IMR-90 (cell line): ENCODE measurements around the gene GLMN. TPM values are rescaled to one million over a fixed set of nuclear protein-coding genes. Genes with fewer than 3 reads are reported as not detected.

ENCODE experiments used
- ATAC-seq: fragments of 200-7000 bp; cut with Tn5 transposase; 2 replicates; pipeline ENCODE4 v1.9.1; 2020; ENCODE audit warnings: low read depth, mild to moderate bottlenecking, moderate library complexity
- BruUV-seq: library from RNA; stranded (reverse); fragments of 400-500 nt; replicated peaks from 2 replicates; lab custom pipeline; 2021; lab: Mats Ljungman, UMichigan
- CTCF ChIA-PET: fragments of 300-600 bp; formaldehyde crosslinking; extraction: SDS; loops from one replicate; lab custom pipeline; 2021; ENCODE audit warnings: antibody characterized with exemption; lab: Yijun Ruan, JAX
- POLR2A ChIA-PET: fragments of 300-600 bp; sonication (Branson Sonifier 250); formaldehyde crosslinking; loops from one replicate; lab custom pipeline; 2022; ENCODE audit warnings: antibody characterized with exemption; ENCODE audit not compliant: unreplicated experiment; lab: Charles Lee
- DNase-seq: peaks from one replicate; pipeline ENCODE4 v3.0.0; 2013
- H2AFZ ChIP-seq: replicated peaks from 2 replicates; pipeline ENCODE3; 2013; ENCODE audit warnings: low read length, mild to moderate bottlenecking; ENCODE audit not compliant: poor library complexity
- H2AK5ac ChIP-seq: 2 replicates; pipeline ENCODE4 v1.6.1; 2013; ENCODE audit warnings: low read depth, low read length, inconsistent platforms
- H2AK9ac ChIP-seq: replicated peaks from 2 replicates; pipeline ENCODE3; 2013; ENCODE audit warnings: mild to moderate bottlenecking, low read depth, low read length, moderate library complexity; ENCODE audit not compliant: poor library complexity
- H2BK120ac ChIP-seq: 2 replicates; pipeline ENCODE4 v1.6.1; 2013; ENCODE audit warnings: low read depth, low read length, inconsistent platforms
- H2BK15ac ChIP-seq: 3 replicates; pipeline ENCODE4 v1.6.1; 2013; ENCODE audit warnings: low read depth, low read length, inconsistent platforms
- H2BK20ac ChIP-seq: 2 replicates; pipeline ENCODE4 v1.6.1; 2013; ENCODE audit warnings: low read depth, mild to moderate bottlenecking, inconsistent platforms, low read length, moderate library complexity
- H2BK5ac ChIP-seq: 2 replicates; pipeline ENCODE4 v1.6.1; 2013; ENCODE audit warnings: mild to moderate bottlenecking, low read depth, low read length, inconsistent platforms; ENCODE audit not compliant: poor library complexity, severe bottlenecking
- H3K14ac ChIP-seq: replicated peaks from 2 replicates; pipeline ENCODE4 v1.6.1; 2013; ENCODE audit warnings: low read depth, low read length, inconsistent platforms
- H3K18ac ChIP-seq: 2 replicates; pipeline ENCODE4 v1.6.1; 2013; ENCODE audit warnings: low read depth, low read length, control low read depth
- H3K23ac ChIP-seq: 2 replicates; pipeline ENCODE4 v1.6.1; 2013; ENCODE audit warnings: low read depth, low read length, inconsistent platforms
- H3K27ac ChIP-seq: 2 replicates; pipeline ENCODE4 v1.5.1; 2013; ENCODE audit warnings: mild to moderate bottlenecking, control low read depth, low read length; ENCODE audit not compliant: insufficient read depth
- H3K27me3 ChIP-seq: 2 replicates; pipeline ENCODE4 v1.6.1; 2013; ENCODE audit warnings: low read length; ENCODE audit not compliant: control insufficient read depth, insufficient read depth
- H3K36me3 ChIP-seq: 2 replicates; pipeline ENCODE4 v1.6.1; 2013; ENCODE audit warnings: low read length, mixed read lengths; ENCODE audit not compliant: control insufficient read depth, insufficient read depth
- H3K4ac ChIP-seq: 2 replicates; pipeline ENCODE4 v1.6.1; 2013; ENCODE audit warnings: low read depth, low read length, inconsistent platforms
- H3K4me1 ChIP-seq: 2 replicates; pipeline ENCODE4 v1.6.1; 2013; ENCODE audit warnings: low read length, mixed read lengths; ENCODE audit not compliant: control insufficient read depth, insufficient read depth
- H3K4me2 ChIP-seq: 2 replicates; pipeline ENCODE4 v1.6.1; 2013; ENCODE audit warnings: low read depth, mild to moderate bottlenecking, control low read depth, low read length, moderate library complexity
- H3K4me3 ChIP-seq: 2 replicates; pipeline ENCODE4 v1.5.1; 2013; ENCODE audit warnings: low read depth, mild to moderate bottlenecking, control low read depth, low read length, moderate library complexity; ENCODE audit not compliant: insufficient read depth
- H3K56ac ChIP-seq: 2 replicates; pipeline ENCODE4 v1.6.1; 2013; ENCODE audit warnings: low read length, inconsistent platforms; ENCODE audit not compliant: insufficient read depth; ENCODE audit errors: extremely low read depth
- H3K79me1 ChIP-seq, 2 experiments: 2 replicates each; pipeline ENCODE4 v1.6.1; 2013; ENCODE audit warnings: low read length in 2 of 2, inconsistent platforms in 1 of 2, low read depth in 1 of 2
- H3K9ac ChIP-seq: 2 replicates; pipeline ENCODE4 v1.6.1; 2013; ENCODE audit warnings: low read depth, low read length, control low read depth
- H3K9me1 ChIP-seq: 2 replicates; pipeline ENCODE4 v1.6.1; 2013; ENCODE audit warnings: low read length, inconsistent platforms; ENCODE audit not compliant: insufficient read depth
- H3K9me3 ChIP-seq: 2 replicates; pipeline ENCODE4 v1.6.1; 2013; ENCODE audit warnings: low read length; ENCODE audit not compliant: control insufficient read depth, insufficient read depth
- H4K20me1 ChIP-seq: 2 replicates; pipeline ENCODE4 v1.6.1; 2013; ENCODE audit warnings: low read length, inconsistent platforms; ENCODE audit not compliant: insufficient read depth
- H4K5ac ChIP-seq: 2 replicates; pipeline ENCODE4 v1.6.1; 2013; ENCODE audit warnings: mild to moderate bottlenecking, low read depth, low read length, control low read depth
- H4K8ac ChIP-seq, 2 experiments: 2 replicates each; pipeline ENCODE4 v1.6.1; 2013; ENCODE audit warnings: low read depth in 2 of 2, low read length in 2 of 2, control low read depth in 1 of 2, inconsistent platforms in 1 of 2
- H4K91ac ChIP-seq: 2 replicates; pipeline ENCODE4 v1.6.1; 2013; ENCODE audit warnings: low read depth, low read length, inconsistent platforms; ENCODE audit not compliant: insufficient read depth
- BHLHE40 ChIP-seq: fragments of 150-350 bp; IDR thresholded peaks from 2 replicates; pipeline ENCODE4 v1.6.1; 2016; ENCODE audit warnings: mild to moderate bottlenecking, low read depth, low read length
- CEBPB ChIP-seq: IDR thresholded peaks from 2 replicates; pipeline ENCODE4 v1.6.1; 2012; ENCODE audit warnings: low read depth, low read length, improper control_type of control experiment
- CHD1 ChIP-seq: IDR thresholded peaks from 2 replicates; pipeline ENCODE4 v1.6.1; 2012; ENCODE audit warnings: low read depth, low read length, improper control_type of control experiment
- FOS ChIP-seq: fragments of 150-350 bp; IDR thresholded peaks from 2 replicates; pipeline ENCODE4 v1.6.1; 2016; ENCODE audit warnings: low read depth, low read length
- MAFK ChIP-seq: IDR thresholded peaks from 2 replicates; pipeline ENCODE4 v1.6.1; 2012; ENCODE audit warnings: low read depth, low read length, improper control_type of control experiment
- MAZ ChIP-seq: IDR thresholded peaks from 2 replicates; pipeline ENCODE4 v1.6.1; 2012; ENCODE audit warnings: low read depth, mild to moderate bottlenecking, low read length, improper control_type of control experiment, moderate library complexity, borderline replicate concordance
- MXI1 ChIP-seq: IDR thresholded peaks from 2 replicates; pipeline ENCODE4 v1.6.1; 2012; ENCODE audit warnings: low read depth, mild to moderate bottlenecking, low read length, moderate library complexity, borderline replicate concordance
- NFE2L2 ChIP-seq: fragments of 150-350 bp; IDR thresholded peaks from 2 replicates; pipeline ENCODE4 v1.6.1; 2016; ENCODE audit warnings: low read depth, mild to moderate bottlenecking, low read length
- POLR2A ChIP-seq: IDR thresholded peaks from 2 replicates; pipeline ENCODE4 v1.6.1; 2012; ENCODE audit warnings: mild to moderate bottlenecking, low read depth, low read length
- RAD21 ChIP-seq: IDR thresholded peaks from 2 replicates; pipeline ENCODE4 v1.6.1; 2012; ENCODE audit warnings: low read length, improper control_type of control experiment
- RCOR1 ChIP-seq: IDR thresholded peaks from 2 replicates; pipeline ENCODE4 v1.6.1; 2012; ENCODE audit warnings: mild to moderate bottlenecking, low read length, improper control_type of control experiment; ENCODE audit not compliant: insufficient replicate concordance
- RFX5 ChIP-seq: IDR thresholded peaks from 2 replicates; pipeline ENCODE4 v1.8.0; 2012; ENCODE audit warnings: low read depth, mild to moderate bottlenecking, low read length, moderate library complexity
- SMC3 ChIP-seq: fragments of 150-350 bp; IDR thresholded peaks from 2 replicates; pipeline ENCODE4 v1.6.1; 2016; ENCODE audit warnings: low read depth, mild to moderate bottlenecking, antibody characterized with exemption, low read length, moderate library complexity
- WGBS, 2 experiments: methylation state at CpG; one replicate each; pipeline versions ENCODE4 v1.1.5 to v1.1.7; 2013; ENCODE audit warnings: missing lambda C conversion rate in 2 of 2; ENCODE audit not compliant: insufficient read length in 1 of 2; ENCODE audit errors: extremely low coverage in 2 of 2; 5-methylcytosine and 5-hydroxymethylcytosine counted together
- dilution Hi-C: fragments of 300-500 bp; cut with HindIII; formaldehyde crosslinking; loops from one replicate; pipeline ENCODE4 v1.14.3; 2018; ENCODE audit warnings: low sequenced_read_pairs; ENCODE audit not compliant: unreplicated experiment
- in situ Hi-C: fragments of 300-500 bp; cut with MboI; formaldehyde crosslinking; loops from 3 replicates; pipeline ENCODE4 v1.14.3; 2019; ENCODE audit warnings: low sequenced_read_pairs, inconsistent platforms, mixed read lengths
- intact Hi-C: fragments of 100-400 bp; cut with micrococcal nuclease; formaldehyde crosslinking; loops from 2 replicates; pipeline ENCODE4 v1.10.0; 2022
- polyA plus RNA-seq, 3 experiments: library from polyadenylated mRNA; depleted of rRNA; stranded (reverse); fragments of >200 nt; gene quantifications; 2 replicates each; pipeline ENCODE4 v1.2.3, GENCODE V29; 2012; ENCODE audit warnings: low replicate concordance in 1 of 3
- total RNA-seq: library from RNA; depleted of rRNA; stranded (reverse); fragments of >200 nt; gene quantifications from 2 replicates; pipeline ENCODE4 v1.2.3, GENCODE V29; 2012
- TF ChIP-seq, protein P1 (sequence below): fragments of 150-350 bp; IDR thresholded peaks from 2 replicates; pipeline ENCODE4 v1.6.1; 2016; ENCODE audit warnings: low read depth, mild to moderate bottlenecking, low read length, moderate library complexity, borderline replicate concordance
- TF ChIP-seq, protein P2 (sequence below): conservative IDR thresholded peaks from 2 replicates; pipeline ENCODE4 v1.5.1; 2012; ENCODE audit warnings: mild to moderate bottlenecking, low read depth, low read length, improper control_type of control experiment
- TF ChIP-seq, protein P3 (sequence below): fragments of 150-350 bp; IDR thresholded peaks from 2 replicates; pipeline ENCODE4 v1.6.1; 2017; ENCODE audit warnings: mild to moderate bottlenecking, antibody characterized with exemption, low read length, low read depth

GLMN gene
- total and polyA plus RNA-seq, 2 of the 4 experiments (the other 2 are of a cell fraction): 4.1 to 4.7 TPM

DNA sequence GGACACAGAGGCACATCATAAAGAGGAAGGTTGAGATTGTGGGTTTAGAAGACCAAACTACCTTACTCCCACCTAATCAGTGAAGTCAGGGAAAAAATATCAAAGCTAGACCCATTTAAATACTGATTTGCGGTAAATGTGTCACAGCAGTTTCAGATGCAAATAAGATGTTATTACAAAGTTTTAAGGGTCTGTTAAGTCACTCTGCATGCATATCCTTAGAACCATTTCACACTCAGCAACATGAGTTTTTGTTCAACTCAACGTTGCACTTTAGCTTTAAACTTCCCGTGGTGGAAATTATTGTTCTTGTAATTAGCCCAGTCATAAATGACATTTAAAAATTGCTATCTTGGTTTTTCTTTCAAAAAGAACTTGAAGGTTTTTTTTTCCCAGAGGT is 34.9 kb upstream of the GLMN start:
- Histone ChIP-seq H3K23ac (no peak overlapping the region), H2BK20ac (no peak overlapping the region), H2AK9ac (no peak overlapping the region), H3K27me3 (no peaks in the 10 kb centered on the region), H2AFZ (no peak overlapping the region), H3K4ac (no peak overlapping the region), H3K27ac (no peak overlapping the region), H2BK15ac (no peak overlapping the region), H3K9me1 (no peaks in the 10 kb centered on the region), H3K4me3 (no peak overlapping the region), H3K79me1 (peaks cover 0 to 8% of the 10 kb centered on the region in 2 experiments; a peak in 1 of 4 replicates), H3K4me2 (no peak overlapping the region), H4K20me1 (no peaks in the 10 kb centered on the region; the same call in 1 of the 2 replicates), H2AK5ac (no peak overlapping the region), H3K9ac (no peak overlapping the region), H3K36me3 (peaks cover 10% of the 10 kb centered on the region), H3K9me3 (peaks cover 3% of the 10 kb centered on the region), H3K14ac (no peak overlapping the region), H2BK5ac (no peak overlapping the region), H3K4me1 (no peaks in the 10 kb centered on the region), H4K91ac (no peak overlapping the region), H4K8ac (no peak overlapping the region), H3K56ac (no peak overlapping the region), H4K5ac (no peak overlapping the region), H3K18ac (no peak overlapping the region), H2BK120ac (no peak overlapping the region)
- dilution Hi-C loops (no loop called here), intact Hi-C loops (no loop called here), in situ Hi-C loops (no loop called here)
- WGBS, 2 experiments: no CpG with 5 or more reads among the region's 3 CpGs
- ChIA-PET CTCF (interaction anchor here (0.6 kb wide), 1 partner anchor 21 kb away, joined by 6 read pairs; no protein-coding TSS in a partner anchor), POLR2A (no interaction called here)
- DNase-seq (no peak), ATAC-seq (no peak)
- TF ChIP-seq SMC3: no peak
- no peak for TF ChIP-seq MAZ
- no peak for TF ChIP-seq NFE2L2
- TF ChIP-seq, protein P1, sequence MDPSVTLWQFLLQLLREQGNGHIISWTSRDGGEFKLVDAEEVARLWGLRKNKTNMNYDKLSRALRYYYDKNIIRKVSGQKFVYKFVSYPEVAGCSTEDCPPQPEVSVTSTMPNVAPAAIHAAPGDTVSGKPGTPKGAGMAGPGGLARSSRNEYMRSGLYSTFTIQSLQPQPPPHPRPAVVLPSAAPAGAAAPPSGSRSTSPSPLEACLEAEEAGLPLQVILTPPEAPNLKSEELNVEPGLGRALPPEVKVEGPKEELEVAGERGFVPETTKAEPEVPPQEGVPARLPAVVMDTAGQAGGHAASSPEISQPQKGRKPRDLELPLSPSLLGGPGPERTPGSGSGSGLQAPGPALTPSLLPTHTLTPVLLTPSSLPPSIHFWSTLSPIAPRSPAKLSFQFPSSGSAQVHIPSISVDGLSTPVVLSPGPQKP: no peak
- no peak for TF ChIP-seq CEBPB
- TF ChIP-seq MXI1: no peak
- no peak for TF ChIP-seq FOS
- TF ChIP-seq, protein P2, sequence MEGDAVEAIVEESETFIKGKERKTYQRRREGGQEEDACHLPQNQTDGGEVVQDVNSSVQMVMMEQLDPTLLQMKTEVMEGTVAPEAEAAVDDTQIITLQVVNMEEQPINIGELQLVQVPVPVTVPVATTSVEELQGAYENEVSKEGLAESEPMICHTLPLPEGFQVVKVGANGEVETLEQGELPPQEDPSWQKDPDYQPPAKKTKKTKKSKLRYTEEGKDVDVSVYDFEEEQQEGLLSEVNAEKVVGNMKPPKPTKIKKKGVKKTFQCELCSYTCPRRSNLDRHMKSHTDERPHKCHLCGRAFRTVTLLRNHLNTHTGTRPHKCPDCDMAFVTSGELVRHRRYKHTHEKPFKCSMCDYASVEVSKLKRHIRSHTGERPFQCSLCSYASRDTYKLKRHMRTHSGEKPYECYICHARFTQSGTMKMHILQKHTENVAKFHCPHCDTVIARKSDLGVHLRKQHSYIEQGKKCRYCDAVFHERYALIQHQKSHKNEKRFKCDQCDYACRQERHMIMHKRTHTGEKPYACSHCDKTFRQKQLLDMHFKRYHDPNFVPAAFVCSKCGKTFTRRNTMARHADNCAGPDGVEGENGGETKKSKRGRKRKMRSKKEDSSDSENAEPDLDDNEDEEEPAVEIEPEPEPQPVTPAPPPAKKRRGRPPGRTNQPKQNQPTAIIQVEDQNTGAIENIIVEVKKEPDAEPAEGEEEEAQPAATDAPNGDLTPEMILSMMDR: no peak
- no peak for TF ChIP-seq RCOR1
- no peak for TF ChIP-seq MAFK
- TF ChIP-seq, protein P3, sequence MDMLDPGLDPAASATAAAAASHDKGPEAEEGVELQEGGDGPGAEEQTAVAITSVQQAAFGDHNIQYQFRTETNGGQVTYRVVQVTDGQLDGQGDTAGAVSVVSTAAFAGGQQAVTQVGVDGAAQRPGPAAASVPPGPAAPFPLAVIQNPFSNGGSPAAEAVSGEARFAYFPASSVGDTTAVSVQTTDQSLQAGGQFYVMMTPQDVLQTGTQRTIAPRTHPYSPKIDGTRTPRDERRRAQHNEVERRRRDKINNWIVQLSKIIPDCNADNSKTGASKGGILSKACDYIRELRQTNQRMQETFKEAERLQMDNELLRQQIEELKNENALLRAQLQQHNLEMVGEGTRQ: no peak
- TF ChIP-seq CHD1: no peak
- no peak for TF ChIP-seq BHLHE40
- TF ChIP-seq RAD21: no peak
- TF ChIP-seq POLR2A: no peak
- no peak for TF ChIP-seq RFX5
- no TSS peak for BruUV-seq
